GM23338 (cell line): ENCODE data around the gene NPAS2. TPM values are rescaled to one million over a fixed set of nuclear protein-coding genes. Genes with fewer than 3 reads are reported as not detected.

ENCODE experiments used
- ATAC-seq: fragments of 200-7000 bp; cut with Tn5 transposase; 3 replicates; pipeline ENCODE4 v1.9.1; 2020
- DNase-seq: peaks from one replicate; pipeline ENCODE4 v3.0.0-alpha.2; 2015; ENCODE audit warnings: low spot score
- H2AFZ ChIP-seq: fragments of 200-600 bp; sonication (generic); 2 replicates; pipeline ENCODE4 v1.8.0; 2016; ENCODE audit warnings: antibody characterized with exemption, mild to moderate bottlenecking, moderate library complexity
- H3F3A ChIP-seq: fragments of 200-600 bp; sonication (generic); replicated peaks from 2 replicates; pipeline ENCODE4 v1.8.0; 2017; ENCODE audit warnings: antibody characterized with exemption, mixed run types, low read depth
- H3K27ac ChIP-seq: fragments of 200-600 bp; sonication (generic); 2 replicates; pipeline ENCODE4 v1.6.1; 2016; ENCODE audit warnings: low read depth
- H3K27me3 ChIP-seq: fragments of 200-600 bp; sonication (generic); 2 replicates; pipeline ENCODE4 v1.8.0; 2016; ENCODE audit warnings: mild to moderate bottlenecking, mixed run types, moderate library complexity; ENCODE audit not compliant: insufficient read depth
- H3K36me3 ChIP-seq: fragments of 200-600 bp; sonication (generic); 2 replicates; pipeline ENCODE4 v1.8.0; 2016; ENCODE audit warnings: mild to moderate bottlenecking; ENCODE audit not compliant: insufficient read depth
- H3K4me1 ChIP-seq: fragments of 200-600 bp; sonication (generic); 2 replicates; pipeline ENCODE4 v1.8.0; 2016; ENCODE audit warnings: mild to moderate bottlenecking, moderate library complexity; ENCODE audit not compliant: insufficient read depth
- H3K4me2 ChIP-seq: fragments of 200-600 bp; sonication (generic); 2 replicates; pipeline ENCODE4 v1.7.1; 2017; ENCODE audit warnings: mixed run types
- H3K4me3 ChIP-seq: fragments of 200-600 bp; sonication (generic); 2 replicates; pipeline ENCODE4 v1.6.1; 2016; ENCODE audit warnings: mixed run types
- H3K79me2 ChIP-seq: fragments of 200-600 bp; sonication (generic); replicated peaks from 2 replicates; pipeline ENCODE4 v1.8.0; 2017; ENCODE audit warnings: mild to moderate bottlenecking; ENCODE audit not compliant: insufficient read depth
- H3K9me2 ChIP-seq: fragments of 200-600 bp; sonication (generic); 2 replicates; pipeline ENCODE4 v1.8.0; 2017; ENCODE audit not compliant: insufficient read depth
- H4K20me1 ChIP-seq: fragments of 200-600 bp; sonication (generic); replicated peaks from 2 replicates; pipeline ENCODE4 v1.8.0; 2017; ENCODE audit warnings: mild to moderate bottlenecking; ENCODE audit not compliant: insufficient read depth
- H3K27ac Mint-ChIP-seq: 2 replicates; pipeline ENCODE4 v1.8.0; 2020; ENCODE audit warnings: inconsistent platforms, mild to moderate bottlenecking, moderate library complexity, mixed read lengths
- H3K27me3 Mint-ChIP-seq: 3 replicates; pipeline ENCODE4 v1.8.0; 2022; ENCODE audit warnings: low read depth, mild to moderate bottlenecking, moderate library complexity, mixed read lengths, inconsistent platforms; ENCODE audit not compliant: insufficient read depth, poor library complexity
- H3K36me3 Mint-ChIP-seq: 3 replicates; pipeline ENCODE4 v1.8.0; 2021; ENCODE audit warnings: low read depth, mild to moderate bottlenecking, inconsistent platforms, moderate library complexity, mixed read lengths
- H3K4me1 Mint-ChIP-seq: 3 replicates; pipeline ENCODE4 v1.8.0; 2020; ENCODE audit warnings: mild to moderate bottlenecking, inconsistent platforms, mixed read lengths
- H3K4me3 Mint-ChIP-seq: 3 replicates; pipeline ENCODE4 v1.8.0; 2021; ENCODE audit warnings: moderate library complexity, mild to moderate bottlenecking, inconsistent platforms, mixed read lengths
- H3K9me3 Mint-ChIP-seq: 3 replicates; pipeline ENCODE4 v1.8.0; 2020; ENCODE audit warnings: moderate library complexity, mild to moderate bottlenecking, inconsistent platforms, mixed read lengths
- CREB1 ChIP-seq: fragments of 250-450 bp; sonication (Bioruptor Pico); IDR thresholded peaks from 2 replicates; pipeline ENCODE4 v1.5.0; 2020; ENCODE audit warnings: low read depth, mild to moderate bottlenecking, moderate library complexity
- EZH2 ChIP-seq: fragments of 200-600 bp; sonication (generic); IDR thresholded peaks from one replicate; pipeline ENCODE4 v1.8.0; 2017; ENCODE audit warnings: antibody characterized with exemption, mild to moderate bottlenecking, low read depth; ENCODE audit not compliant: unreplicated experiment
- JUNB ChIP-seq: IDR thresholded peaks from one replicate; pipeline ENCODE4 v1.6.1; 2016; ENCODE audit warnings: antibody characterized with exemption; ENCODE audit not compliant: unreplicated experiment
- NANOG ChIP-seq: IDR thresholded peaks from 2 replicates; pipeline ENCODE4 v1.6.1; 2016; ENCODE audit warnings: antibody characterized with exemption, borderline replicate concordance
- POLR2AphosphoS5 ChIP-seq: IDR thresholded peaks from 2 replicates; pipeline ENCODE4 v1.6.1; 2016; ENCODE audit warnings: antibody characterized with exemption, low read depth
- STAT1 ChIP-seq: IDR thresholded peaks from one replicate; pipeline ENCODE4 v1.6.1; 2016; ENCODE audit warnings: antibody characterized with exemption; ENCODE audit not compliant: unreplicated experiment
- ZNF114 ChIP-seq: fragments of 250-450 bp; sonication (Bioruptor Pico); IDR thresholded peaks from 2 replicates; pipeline ENCODE4 v1.5.0; 2020; ENCODE audit warnings: mild to moderate bottlenecking, moderate library complexity
- ZNF331 ChIP-seq: fragments of 250-450 bp; sonication (Bioruptor Pico); IDR thresholded peaks from 2 replicates; pipeline ENCODE4 v1.5.0; 2020; ENCODE audit warnings: low read depth, mild to moderate bottlenecking, moderate library complexity
- polyA plus RNA-seq: library from polyadenylated mRNA; unstranded; fragments of >200 nt; fragmentation: Nextera tagmentation; extraction: Ambion mirVana; gene quantifications from 2 replicates; pipeline ENCODE4 v1.2.1, GENCODE V29; 2016
- total RNA-seq: library from RNA; depleted of rRNA; stranded (reverse); fragments of >200 nt; shearing (Covaris generic); gene quantifications from 2 replicates; pipeline ENCODE4 v1.2.3, GENCODE V29; 2014
- TF ChIP-seq, protein P1 (sequence below), 2 experiments: fragments of 200-600 bp in 1 of 2; sonication (generic) in 1 of 2; conservative IDR thresholded peaks; 2 replicates each; pipeline versions ENCODE4 v1.5.1 to v1.6.1; 2016 to 2017; ENCODE audit warnings: antibody characterized with exemption in 2 of 2, low read depth in 2 of 2, mild to moderate bottlenecking in 2 of 2, moderate library complexity in 1 of 2
- TF ChIP-seq, protein P2 (sequence below): IDR thresholded peaks from one replicate; pipeline ENCODE4 v1.6.1; 2018; ENCODE audit warnings: antibody characterized with exemption; ENCODE audit not compliant: unreplicated experiment
- TF ChIP-seq, protein P3 (sequence below): fragments of 250-450 bp; sonication (Bioruptor Pico); IDR thresholded peaks from 2 replicates; pipeline ENCODE4 v1.5.0; 2020; ENCODE audit warnings: mild to moderate bottlenecking, moderate library complexity

Gene NPAS2
- total and polyA plus RNA-seq, 2 experiments from 2014 or later: 0.56 to 1.1 TPM

DNA sequence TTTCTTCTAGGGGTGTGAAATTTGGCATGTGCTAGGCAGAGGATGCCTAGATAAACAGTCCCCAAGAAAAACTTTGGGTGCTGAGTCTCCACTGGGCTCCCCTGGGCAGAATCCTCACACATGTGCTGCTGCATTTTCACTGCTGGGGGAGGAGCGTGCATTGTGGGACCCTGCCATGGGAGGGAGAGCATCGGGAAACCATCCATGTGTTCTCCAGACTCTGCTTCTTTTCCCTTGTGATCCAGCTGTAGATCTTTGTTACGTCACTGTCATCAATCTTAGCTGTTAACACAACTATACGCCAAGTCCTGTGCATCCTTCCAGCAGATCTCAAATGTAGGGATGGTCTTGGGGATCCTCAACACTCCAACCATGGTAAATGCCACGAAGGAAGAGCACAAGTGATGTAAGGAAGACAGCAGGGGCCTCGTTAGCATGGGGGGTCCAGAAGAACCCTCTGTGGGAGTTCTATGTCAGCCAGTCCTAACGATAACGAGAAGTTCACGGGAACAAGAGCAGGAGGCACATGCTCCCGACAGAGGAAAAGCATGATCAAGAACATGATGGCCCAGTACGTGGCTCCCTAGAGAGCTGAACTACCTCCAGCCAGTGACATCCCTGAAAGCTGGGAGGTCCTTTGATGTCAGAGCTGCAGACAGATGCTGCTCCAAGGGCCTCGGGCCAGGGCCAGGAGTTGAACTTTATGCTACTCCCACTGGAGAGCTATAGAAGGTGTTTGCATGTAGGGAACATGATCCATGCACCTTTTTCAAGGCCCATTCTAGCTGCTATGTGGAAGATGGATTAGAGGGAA is 41.1 kb upstream of the NPAS2 start:
- H3K27me3 Mint-ChIP-seq: peaks cover 12% of the 10 kb centered on the region
- no peaks in the 10 kb centered on the region; the same call in 2 of the 3 replicates for H3K36me3 Mint-ChIP-seq
- H3K4me1 ChIP-seq: no peaks in the 10 kb centered on the region; the same call in 1 of the 2 replicates
- no peaks in the 10 kb centered on the region for H3K9me3 Mint-ChIP-seq
- H3F3A ChIP-seq: no peaks in the 10 kb centered on the region
- H4K20me1 ChIP-seq: no peaks in the 10 kb centered on the region
- TF ChIP-seq POLR2AphosphoS5 (no peak), ZNF114 (CRISPR knock-in tag) (no peak), CREB1 (CRISPR knock-in tag) (no peak), JUNB (no peak), NANOG (no peak), STAT1 (no peak), EZH2 (no peak), ZNF331 (CRISPR knock-in tag) (no peak)
- TF ChIP-seq, protein P1, sequence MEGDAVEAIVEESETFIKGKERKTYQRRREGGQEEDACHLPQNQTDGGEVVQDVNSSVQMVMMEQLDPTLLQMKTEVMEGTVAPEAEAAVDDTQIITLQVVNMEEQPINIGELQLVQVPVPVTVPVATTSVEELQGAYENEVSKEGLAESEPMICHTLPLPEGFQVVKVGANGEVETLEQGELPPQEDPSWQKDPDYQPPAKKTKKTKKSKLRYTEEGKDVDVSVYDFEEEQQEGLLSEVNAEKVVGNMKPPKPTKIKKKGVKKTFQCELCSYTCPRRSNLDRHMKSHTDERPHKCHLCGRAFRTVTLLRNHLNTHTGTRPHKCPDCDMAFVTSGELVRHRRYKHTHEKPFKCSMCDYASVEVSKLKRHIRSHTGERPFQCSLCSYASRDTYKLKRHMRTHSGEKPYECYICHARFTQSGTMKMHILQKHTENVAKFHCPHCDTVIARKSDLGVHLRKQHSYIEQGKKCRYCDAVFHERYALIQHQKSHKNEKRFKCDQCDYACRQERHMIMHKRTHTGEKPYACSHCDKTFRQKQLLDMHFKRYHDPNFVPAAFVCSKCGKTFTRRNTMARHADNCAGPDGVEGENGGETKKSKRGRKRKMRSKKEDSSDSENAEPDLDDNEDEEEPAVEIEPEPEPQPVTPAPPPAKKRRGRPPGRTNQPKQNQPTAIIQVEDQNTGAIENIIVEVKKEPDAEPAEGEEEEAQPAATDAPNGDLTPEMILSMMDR (conservative IDR thresholded peaks at IDR 0.05; ENCODE audit: low read depth in 2 of 2): no peak
- TF ChIP-seq, protein P2, sequence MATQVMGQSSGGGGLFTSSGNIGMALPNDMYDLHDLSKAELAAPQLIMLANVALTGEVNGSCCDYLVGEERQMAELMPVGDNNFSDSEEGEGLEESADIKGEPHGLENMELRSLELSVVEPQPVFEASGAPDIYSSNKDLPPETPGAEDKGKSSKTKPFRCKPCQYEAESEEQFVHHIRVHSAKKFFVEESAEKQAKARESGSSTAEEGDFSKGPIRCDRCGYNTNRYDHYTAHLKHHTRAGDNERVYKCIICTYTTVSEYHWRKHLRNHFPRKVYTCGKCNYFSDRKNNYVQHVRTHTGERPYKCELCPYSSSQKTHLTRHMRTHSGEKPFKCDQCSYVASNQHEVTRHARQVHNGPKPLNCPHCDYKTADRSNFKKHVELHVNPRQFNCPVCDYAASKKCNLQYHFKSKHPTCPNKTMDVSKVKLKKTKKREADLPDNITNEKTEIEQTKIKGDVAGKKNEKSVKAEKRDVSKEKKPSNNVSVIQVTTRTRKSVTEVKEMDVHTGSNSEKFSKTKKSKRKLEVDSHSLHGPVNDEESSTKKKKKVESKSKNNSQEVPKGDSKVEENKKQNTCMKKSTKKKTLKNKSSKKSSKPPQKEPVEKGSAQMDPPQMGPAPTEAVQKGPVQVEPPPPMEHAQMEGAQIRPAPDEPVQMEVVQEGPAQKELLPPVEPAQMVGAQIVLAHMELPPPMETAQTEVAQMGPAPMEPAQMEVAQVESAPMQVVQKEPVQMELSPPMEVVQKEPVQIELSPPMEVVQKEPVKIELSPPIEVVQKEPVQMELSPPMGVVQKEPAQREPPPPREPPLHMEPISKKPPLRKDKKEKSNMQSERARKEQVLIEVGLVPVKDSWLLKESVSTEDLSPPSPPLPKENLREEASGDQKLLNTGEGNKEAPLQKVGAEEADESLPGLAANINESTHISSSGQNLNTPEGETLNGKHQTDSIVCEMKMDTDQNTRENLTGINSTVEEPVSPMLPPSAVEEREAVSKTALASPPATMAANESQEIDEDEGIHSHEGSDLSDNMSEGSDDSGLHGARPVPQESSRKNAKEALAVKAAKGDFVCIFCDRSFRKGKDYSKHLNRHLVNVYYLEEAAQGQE: no peak
- TF ChIP-seq, protein P3, sequence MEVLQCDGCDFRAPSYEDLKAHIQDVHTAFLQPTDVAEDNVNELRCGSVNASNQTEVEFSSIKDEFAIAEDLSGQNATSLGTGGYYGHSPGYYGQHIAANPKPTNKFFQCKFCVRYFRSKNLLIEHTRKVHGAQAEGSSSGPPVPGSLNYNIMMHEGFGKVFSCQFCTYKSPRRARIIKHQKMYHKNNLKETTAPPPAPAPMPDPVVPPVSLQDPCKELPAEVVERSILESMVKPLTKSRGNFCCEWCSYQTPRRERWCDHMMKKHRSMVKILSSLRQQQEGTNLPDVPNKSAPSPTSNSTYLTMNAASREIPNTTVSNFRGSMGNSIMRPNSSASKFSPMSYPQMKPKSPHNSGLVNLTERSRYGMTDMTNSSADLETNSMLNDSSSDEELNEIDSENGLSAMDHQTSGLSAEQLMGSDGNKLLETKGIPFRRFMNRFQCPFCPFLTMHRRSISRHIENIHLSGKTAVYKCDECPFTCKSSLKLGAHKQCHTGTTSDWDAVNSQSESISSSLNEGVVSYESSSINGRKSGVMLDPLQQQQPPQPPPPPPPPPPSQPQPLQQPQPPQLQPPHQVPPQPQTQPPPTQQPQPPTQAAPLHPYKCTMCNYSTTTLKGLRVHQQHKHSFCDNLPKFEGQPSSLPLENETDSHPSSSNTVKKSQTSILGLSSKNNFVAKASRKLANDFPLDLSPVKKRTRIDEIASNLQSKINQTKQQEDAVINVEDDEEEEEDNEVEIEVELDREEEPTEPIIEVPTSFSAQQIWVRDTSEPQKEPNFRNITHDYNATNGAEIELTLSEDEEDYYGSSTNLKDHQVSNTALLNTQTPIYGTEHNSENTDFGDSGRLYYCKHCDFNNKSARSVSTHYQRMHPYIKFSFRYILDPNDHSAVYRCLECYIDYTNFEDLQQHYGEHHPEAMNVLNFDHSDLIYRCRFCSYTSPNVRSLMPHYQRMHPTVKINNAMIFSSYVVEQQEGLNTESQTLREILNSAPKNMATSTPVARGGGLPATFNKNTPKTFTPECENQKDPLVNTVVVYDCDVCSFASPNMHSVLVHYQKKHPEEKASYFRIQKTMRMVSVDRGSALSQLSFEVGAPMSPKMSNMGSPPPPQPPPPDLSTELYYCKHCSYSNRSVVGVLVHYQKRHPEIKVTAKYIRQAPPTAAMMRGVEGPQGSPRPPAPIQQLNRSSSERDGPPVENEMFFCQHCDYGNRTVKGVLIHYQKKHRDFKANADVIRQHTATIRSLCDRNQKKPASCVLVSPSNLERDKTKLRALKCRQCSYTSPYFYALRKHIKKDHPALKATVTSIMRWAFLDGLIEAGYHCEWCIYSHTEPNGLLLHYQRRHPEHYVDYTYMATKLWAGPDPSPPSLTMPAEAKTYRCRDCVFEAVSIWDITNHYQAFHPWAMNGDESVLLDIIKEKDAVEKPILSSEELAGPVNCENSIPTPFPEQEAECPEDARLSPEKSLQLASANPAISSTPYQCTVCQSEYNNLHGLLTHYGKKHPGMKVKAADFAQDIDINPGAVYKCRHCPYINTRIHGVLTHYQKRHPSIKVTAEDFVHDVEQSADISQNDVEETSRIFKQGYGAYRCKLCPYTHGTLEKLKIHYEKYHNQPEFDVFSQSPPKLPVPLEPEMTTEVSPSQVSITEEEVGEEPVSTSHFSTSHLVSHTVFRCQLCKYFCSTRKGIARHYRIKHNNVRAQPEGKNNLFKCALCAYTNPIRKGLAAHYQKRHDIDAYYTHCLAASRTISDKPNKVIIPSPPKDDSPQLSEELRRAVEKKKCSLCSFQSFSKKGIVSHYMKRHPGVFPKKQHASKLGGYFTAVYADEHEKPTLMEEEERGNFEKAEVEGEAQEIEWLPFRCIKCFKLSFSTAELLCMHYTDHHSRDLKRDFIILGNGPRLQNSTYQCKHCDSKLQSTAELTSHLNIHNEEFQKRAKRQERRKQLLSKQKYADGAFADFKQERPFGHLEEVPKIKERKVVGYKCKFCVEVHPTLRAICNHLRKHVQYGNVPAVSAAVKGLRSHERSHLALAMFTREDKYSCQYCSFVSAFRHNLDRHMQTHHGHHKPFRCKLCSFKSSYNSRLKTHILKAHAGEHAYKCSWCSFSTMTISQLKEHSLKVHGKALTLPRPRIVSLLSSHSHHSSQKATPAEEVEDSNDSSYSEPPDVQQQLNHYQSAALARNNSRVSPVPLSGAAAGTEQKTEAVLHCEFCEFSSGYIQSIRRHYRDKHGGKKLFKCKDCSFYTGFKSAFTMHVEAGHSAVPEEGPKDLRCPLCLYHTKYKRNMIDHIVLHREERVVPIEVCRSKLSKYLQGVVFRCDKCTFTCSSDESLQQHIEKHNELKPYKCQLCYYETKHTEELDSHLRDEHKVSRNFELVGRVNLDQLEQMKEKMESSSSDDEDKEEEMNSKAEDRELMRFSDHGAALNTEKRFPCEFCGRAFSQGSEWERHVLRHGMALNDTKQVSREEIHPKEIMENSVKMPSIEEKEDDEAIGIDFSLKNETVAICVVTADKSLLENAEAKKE (CRISPR knock-in tag): no peak
- no peaks in the 10 kb centered on the region for H3K79me2 ChIP-seq
- no peak overlapping the region for H2AFZ ChIP-seq
- H3K27ac ChIP-seq: no peak overlapping the region
- H3K27me3 ChIP-seq: no peaks in the 10 kb centered on the region
- no peak overlapping the region for H3K27ac Mint-ChIP-seq
- no peak overlapping the region for H3K4me2 ChIP-seq
- no peak for ATAC-seq
- no peaks in the 10 kb centered on the region for H3K9me2 ChIP-seq
- no peak overlapping the region for H3K4me3 ChIP-seq
- no peaks in the 10 kb centered on the region for H3K36me3 ChIP-seq
- no peak for DNase-seq
- no peak overlapping the region for H3K4me3 Mint-ChIP-seq
- peaks cover 17% of the 10 kb centered on the region for H3K4me1 Mint-ChIP-seq
